GM19395 (cell line): Measurements from ENCODE around the gene DRAP1.

Experiments
- ATAC-seq: cut with Tn5 transposase; IDR thresholded peaks from one replicate; pipeline ENCODE4 v1.9.1; 2021; ENCODE audit warnings: mild to moderate bottlenecking, moderate library complexity; ENCODE audit not compliant: unreplicated experiment

The DRAP1 gene

GRCh38 chr11:65960824-65961266, 41.6 kb downstream of the DRAP1 start:
- no peak for ATAC-seq

GRCh38 chr11:65961267-65962140, 42.3 kb downstream of the DRAP1 start, which contains the start of gene SART1:
SART1 (plus strand) TSS chr11:65961734; CDS start chr11:65961781, 47 bp downstream.
- ATAC-seq, result peak; percentile 60

- ATAC-seq, result peak; percentile 3
These were observed 42.9 kb downstream of the DRAP1 start for GRCh38 chr11:65962141-65962564.

GRCh38 chr11:65964906-65965305, 45.7 kb downstream of the DRAP1 start:
- no peak for ATAC-seq

GRCh38 chr11:65965986-65966762, 46.9 kb downstream of the DRAP1 start:
- ATAC-seq, result no peak

- no peak for ATAC-seq
These were observed 48.2 kb downstream of the DRAP1 start for GRCh38 chr11:65967329-65967934.

- ATAC-seq, result no peak
These were observed 49.6 kb downstream of the DRAP1 start for GRCh38 chr11:65968600-65969482.
